CD14-positive monocyte (primary cell): ENCODE measurements around the gene DAZAP1. TPM values are rescaled to one million over a fixed set of nuclear protein-coding genes. Genes with fewer than 3 reads are reported as not detected.
"Not testable (repeated sequence)": the region's sequence is repeated elsewhere in the genome, so short reads cannot be mapped to it uniquely, and the experiment has no call there.

Source experiments
- DNase-seq, 3 donors: peaks; one replicate each; pipeline ENCODE4 v3.0.0-alpha.2; 2011 to 2022
- H2AFZ ChIP-seq: 2 replicates; pipeline ENCODE4 v1.6.0; 2012; ENCODE audit warnings: mild to moderate bottlenecking, low read depth, low read length, inconsistent platforms; ENCODE audit not compliant: insufficient read depth, poor library complexity, severe bottlenecking
- H3K27ac ChIP-seq, 2 donors: 1 replicate in 1 of 2; 2 replicates in 1 of 2; pipeline ENCODE4 v1.5.1; 2012 to 2013; ENCODE audit warnings: low read length in 2 of 2, control low read depth in 1 of 2, inconsistent platforms in 1 of 2, low read depth in 1 of 2, mild to moderate bottlenecking in 1 of 2
- H3K27me3 ChIP-seq, 2 donors: one replicate each; pipeline versions ENCODE4 v1.6.0 to v1.6.1; 2011 to 2013; ENCODE audit warnings: low read length in 2 of 2; ENCODE audit not compliant: control insufficient read depth in 2 of 2, insufficient read depth in 2 of 2
- H3K36me3 ChIP-seq, 2 donors: replicated peaks in 1 of 2; 1 replicate in 1 of 2; 2 replicates in 1 of 2; pipeline versions ENCODE4 v1.5.1 to v1.6.1; 2012 to 2013; ENCODE audit warnings: low read length in 2 of 2, control low read depth in 1 of 2, inconsistent platforms in 1 of 2, mild to moderate bottlenecking in 1 of 2; ENCODE audit not compliant: insufficient read depth in 2 of 2, control insufficient read depth in 1 of 2
- H3K4me1 ChIP-seq, 2 donors: 1 replicate in 1 of 2; 2 replicates in 1 of 2; pipeline versions ENCODE4 v1.5.1 to v1.6.1; 2012 to 2013; ENCODE audit warnings: low read length in 2 of 2, control low read depth in 1 of 2, inconsistent platforms in 1 of 2, mild to moderate bottlenecking in 1 of 2, moderate library complexity in 1 of 2; ENCODE audit not compliant: insufficient read depth in 2 of 2, control insufficient read depth in 1 of 2
- H3K4me2 ChIP-seq: replicated peaks from 2 replicates; pipeline ENCODE3; 2012; ENCODE audit warnings: low read length, moderate library complexity, mild to moderate bottlenecking; ENCODE audit not compliant: poor library complexity, severe bottlenecking; ENCODE audit errors: extremely low read depth
- H3K4me3 ChIP-seq, 3 experiments: fragments of 200-600 bp in 1 of 3; sonication (generic) in 1 of 3; replicated peaks in 1 of 3; 1 replicate in 2 of 3; 2 replicates in 1 of 3; pipeline ENCODE4 v1.5.1; 2011 to 2013; ENCODE audit warnings: low read length in 3 of 3, mild to moderate bottlenecking in 3 of 3, control low read depth in 2 of 3, low read depth in 2 of 3, inconsistent platforms in 1 of 3, moderate library complexity in 1 of 3
- H3K79me2 ChIP-seq: 2 replicates; pipeline ENCODE4 v1.6.0; 2012; ENCODE audit warnings: mild to moderate bottlenecking, control low read depth, inconsistent platforms, low read length, moderate library complexity; ENCODE audit not compliant: insufficient read depth
- H3K9ac ChIP-seq: 2 replicates; pipeline ENCODE4 v1.6.0; 2017; ENCODE audit warnings: low read length, mild to moderate bottlenecking; ENCODE audit not compliant: insufficient read depth, poor library complexity, severe bottlenecking
- H3K9me3 ChIP-seq, 2 donors: replicated peaks in 1 of 2; 1 replicate in 1 of 2; 2 replicates in 1 of 2; pipeline versions ENCODE4 v1.5.1 to v1.6.1; 2012 to 2013; ENCODE audit warnings: low read length in 2 of 2, control low read depth in 1 of 2; ENCODE audit not compliant: control insufficient read depth in 1 of 2, insufficient read depth in 1 of 2
- H4K20me1 ChIP-seq: 2 replicates; pipeline ENCODE4 v1.6.0; 2012; ENCODE audit warnings: mild to moderate bottlenecking, low read length, control low read depth, moderate library complexity; ENCODE audit not compliant: insufficient read depth
- H3K27ac Mint-ChIP-seq, 7 donors: one replicate each; pipeline ENCODE4 v1.8.0; 2020; ENCODE audit warnings: mild to moderate bottlenecking in 7 of 7, mixed read lengths in 7 of 7, moderate library complexity in 6 of 7, inconsistent platforms in 2 of 7
- H3K27me3 Mint-ChIP-seq, 3 donors: one replicate each; pipeline ENCODE4 v1.8.0; 2021 to 2022; ENCODE audit warnings: low read depth in 3 of 3, mild to moderate bottlenecking in 3 of 3, mixed read lengths in 3 of 3, moderate library complexity in 3 of 3, inconsistent platforms in 1 of 3
- H3K36me3 Mint-ChIP-seq, 2 donors: one replicate each; pipeline ENCODE4 v1.8.0; 2020; ENCODE audit warnings: mixed read lengths in 2 of 2, inconsistent platforms in 1 of 2, mild to moderate bottlenecking in 1 of 2
- H3K4me1 Mint-ChIP-seq: one replicate; pipeline ENCODE4 v1.8.0; 2020; ENCODE audit warnings: mild to moderate bottlenecking, mixed read lengths
- H3K4me3 Mint-ChIP-seq, 2 donors: one replicate each; pipeline ENCODE4 v1.8.0; 2020; ENCODE audit warnings: mild to moderate bottlenecking in 2 of 2, mixed read lengths in 2 of 2, moderate library complexity in 1 of 2
- H3K9me3 Mint-ChIP-seq, 7 donors: one replicate each; pipeline ENCODE4 v1.8.0; 2020 to 2022; ENCODE audit warnings: mixed read lengths in 7 of 7, mild to moderate bottlenecking in 6 of 7, moderate library complexity in 6 of 7, inconsistent platforms in 2 of 7
- CTCF ChIP-seq: fragments of 200-600 bp; IDR thresholded peaks from one replicate; pipeline ENCODE4 v1.8.0; 2022; ENCODE audit warnings: antibody characterized with exemption, mild to moderate bottlenecking
- WGBS: methylation state at CpG from one replicate; pipeline ENCODE4 v1.1.5; 2013; ENCODE audit warnings: missing lambda C conversion rate; ENCODE audit not compliant: insufficient coverage; 5-methylcytosine and 5-hydroxymethylcytosine counted together
- intact Hi-C, 2 donors: fragments of 100-400 bp; cut with micrococcal nuclease; formaldehyde crosslinking; loops; one replicate each; pipeline versions ENCODE4 v1.15.0 to v1.15.1; 2023
- polyA plus RNA-seq, 3 donors: library from polyadenylated mRNA; depleted of rRNA in 1 of 3; unstranded in 2 of 3; stranded (reverse) in 1 of 3; fragments of 300-500 nt in 2 of 3; fragments of >200 nt in 1 of 3; fragmentation: Illumina TruSeq in 2 of 3; gene quantifications; 1 replicate in 2 of 3; 2 replicates in 1 of 3; pipeline ENCODE4 v1.2.3, GENCODE V29; 2012 to 2021

DAZAP1 gene
- polyA plus RNA-seq, 3 donors = 3.3 to 57.1 (median 4.2) TPM

GRCh38 chr19:1438933-1439354 lies 31.6 kb downstream of the DAZAP1 start:
- peaks cover 28% of the 10 kb centered on the region for H3K79me2 ChIP-seq
- H4K20me1 ChIP-seq = peaks cover 69% of the 10 kb centered on the region
- no peaks in the 10 kb centered on the region for H3K9me3 ChIP-seq
- H3K9ac ChIP-seq = peak overlapping the region; percentile 98
- DNase-seq = no peak
- TF ChIP-seq CTCF = no peak
- WGBS = 1% methylated on average over 23 of the region's 26 CpGs
- intact Hi-C loops = loop anchor here in 1 of 2 donors (1.0 to 2.0 kb wide), 2 partner anchors 40 to 56 kb away; partner anchors contain the start of genes C19orf25 and NDUFS7
- peak overlapping the region; percentile 66 for H2AFZ ChIP-seq
- H3K4me1 ChIP-seq = peaks cover 13 to 23% of the 10 kb centered on the region in 2 donors
- Mint-ChIP-seq H3K27ac (peak overlapping the region; percentile 18 to 99 (median 95)), H3K4me3 (peak overlapping the region; percentile 89 to 95), H3K9me3 (peaks cover 0 to 2% (median 0%) of the 10 kb centered on the region in 7 donors), H3K36me3 (peaks cover 38 to 48% of the 10 kb centered on the region in 2 donors), H3K4me1 (peaks cover 27% of the 10 kb centered on the region), H3K27me3 (peaks cover 1 to 4% (median 3%) of the 10 kb centered on the region in 3 donors)
- peaks cover 34 to 51% of the 10 kb centered on the region in 2 donors for H3K36me3 ChIP-seq
- peak overlapping the region; percentile 85 to 88 for H3K27ac ChIP-seq
- peaks cover 0 to under 1% of the 10 kb centered on the region in 2 donors for H3K27me3 ChIP-seq
- H3K4me2 ChIP-seq = peak overlapping the region; percentile 91
- peak overlapping the region; percentile 52 to 93 (median 82) for H3K4me3 ChIP-seq

GRCh38 chr19:1439525-1440417 lies 32.4 kb downstream of the DAZAP1 start:
- WGBS = 91% methylated on average over 49 of the region's 57 CpGs
- H2AFZ ChIP-seq, H3K27me3 ChIP-seq, H3K9me3 ChIP-seq, H3K9me3 Mint-ChIP-seq: not testable (repeated sequence)
- H4K20me1 ChIP-seq = peaks cover 71% of the 10 kb centered on the region
- H3K4me2 ChIP-seq = peak overlapping the region; percentile 91
- Mint-ChIP-seq H3K36me3 (peaks cover 38 to 45% of the 10 kb centered on the region in 2 donors), H3K27ac (peak overlapping the region; percentile 4 to 99 (median 75)), H3K4me3 (peak overlapping the region; percentile 89 to 95), H3K4me1 (peaks cover 30% of the 10 kb centered on the region), H3K27me3 (peaks cover 4 to 11% (median 5%) of the 10 kb centered on the region in 3 donors)
- H3K4me3 ChIP-seq = peak overlapping the region in 2 of 3 experiments; percentile 82 to 93
- H3K36me3 ChIP-seq = peaks cover 27 to 43% of the 10 kb centered on the region in 2 donors
- DNase-seq = peak in 1 of 3 donors; percentile 29
- H3K4me1 ChIP-seq = peaks cover 16 to 31% of the 10 kb centered on the region in 2 donors
- peak overlapping the region; percentile 98 for H3K9ac ChIP-seq
- H3K79me2 ChIP-seq = peaks cover 28% of the 10 kb centered on the region
- intact Hi-C loops = loop anchor here (2.0 to 10.0 kb wide), 3 partner anchors 38 to 75 kb away; partner anchors contain the start of genes ADAMTSL5 (in 1 of the 2), C19orf25 (in 1 of the 2) and NDUFS7 (in 1 of the 2)
- peak overlapping the region; percentile 85 to 88 for H3K27ac ChIP-seq
